ENCODE results near the gene FARP2.

- no peak for TF ChIP-seq POLR2A (IDR thresholded peaks at IDR 0.05; ENCODE audit: low read depth, low read length)
- no peak for TF ChIP-seq RAD21 (IDR thresholded peaks at IDR 0.05; ENCODE audit: low read length)
- TF ChIP-seq CTCF (conservative IDR thresholded peaks at IDR 0.05; ENCODE audit: low read depth, low read length): no peak
- no peak for TF ChIP-seq MAZ (IDR thresholded peaks at IDR 0.05; ENCODE audit: borderline replicate concordance, low read depth, low read length)
- no peak for TF ChIP-seq ELK1 (IDR thresholded peaks at IDR 0.05; ENCODE audit: borderline replicate concordance, low read depth, low read length)
- TF ChIP-seq USF2 (IDR thresholded peaks at IDR 0.05; ENCODE audit: low read depth, low read length): no peak
- no peak for TF ChIP-seq CHD1 (IDR thresholded peaks at IDR 0.05; ENCODE audit: low read depth, low read length)
- TF ChIP-seq SMC3 (IDR thresholded peaks at IDR 0.05; ENCODE audit: low read depth, low read length): no peak
- no peak for TF ChIP-seq RFX5 (IDR thresholded peaks at IDR 0.05; ENCODE audit: low read depth, low read length)
- no peak for TF ChIP-seq BHLHE40 (IDR thresholded peaks at IDR 0.05; ENCODE audit: low read depth, low read length)
- TF ChIP-seq MAFK (IDR thresholded peaks at IDR 0.05; ENCODE audit: low read depth, low read length): no peak
Measured at GRCh38 chr2:241330616-241330981, 25.5 kb upstream of the FARP2 start.

All from IMR-90 (cell line).